NCI-H2227 (cell line): ENCODE measurements around the gene PGLYRP2.

Experiments
- DNase-seq: peaks from one replicate; lab custom pipeline; 2025; ENCODE audit not compliant: unreplicated experiment; lab: John Stamatoyannopoulos, UW

PGLYRP2 gene

GRCh38 chr19:15442142-15442920 lies 37.0 kb downstream of the PGLYRP2 start:
- DNase-seq: no peak

DNA sequence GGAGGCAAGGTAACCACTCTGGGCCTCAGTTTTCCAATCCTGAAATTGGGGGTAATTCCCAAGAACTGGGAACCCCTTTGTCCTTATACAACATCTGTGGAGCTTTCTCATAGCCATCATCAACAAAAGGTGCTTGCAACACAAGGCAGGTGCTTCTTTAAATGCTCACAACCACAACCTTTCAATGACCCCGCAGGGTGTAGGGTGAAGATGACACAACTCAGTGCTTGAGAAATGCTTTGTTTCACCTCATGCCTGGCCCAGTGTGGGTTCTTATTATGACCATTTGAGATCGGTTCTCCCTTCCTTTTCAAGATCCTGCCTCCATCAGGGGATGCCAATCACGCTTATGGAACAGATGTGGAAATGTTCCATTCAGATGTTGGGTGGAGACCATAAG lies 38.0 kb downstream of the PGLYRP2 start:
- DNase-seq: no peak

DNA sequence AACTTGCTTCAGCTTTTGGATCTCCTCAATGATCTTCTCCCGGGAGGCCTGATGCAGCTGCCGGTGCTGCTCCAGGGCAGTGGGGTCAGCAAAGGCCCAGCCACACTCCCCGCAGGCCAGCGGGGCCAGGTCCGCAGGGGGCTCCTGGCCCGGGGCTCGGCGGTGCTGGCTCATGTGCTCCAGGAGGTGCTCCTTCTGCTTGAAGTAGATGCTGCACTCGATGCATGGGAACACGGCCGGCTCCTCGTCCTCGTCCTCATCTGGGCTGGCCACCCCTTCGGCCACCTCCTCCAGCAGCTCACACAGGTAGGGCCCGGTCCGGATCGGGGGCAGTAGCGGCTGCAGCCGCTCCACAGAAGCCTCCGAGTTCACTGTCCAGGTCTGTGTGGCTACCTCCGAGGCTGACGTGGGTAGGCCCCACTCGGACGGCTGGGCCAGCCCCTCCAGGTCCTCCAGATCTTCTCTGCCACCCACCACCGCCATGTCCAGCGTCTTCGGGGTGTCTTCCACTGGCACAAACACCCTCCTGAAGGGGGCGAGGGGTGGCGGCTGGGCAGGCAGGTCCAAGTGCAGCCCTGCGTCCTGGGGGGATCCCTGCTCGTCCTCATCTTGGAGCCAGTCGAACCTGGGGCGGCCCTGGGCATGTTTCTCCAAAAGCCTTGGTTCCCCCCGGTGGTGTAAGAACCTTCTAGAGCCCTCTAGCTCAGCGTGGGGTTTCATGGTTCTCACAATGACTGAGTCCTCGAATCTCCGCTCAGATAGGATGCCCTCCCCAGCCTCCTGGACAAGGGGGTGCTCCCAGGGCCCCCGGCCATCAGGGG lies 39.3 kb downstream of the PGLYRP2 start:
- no peak for DNase-seq

DNA sequence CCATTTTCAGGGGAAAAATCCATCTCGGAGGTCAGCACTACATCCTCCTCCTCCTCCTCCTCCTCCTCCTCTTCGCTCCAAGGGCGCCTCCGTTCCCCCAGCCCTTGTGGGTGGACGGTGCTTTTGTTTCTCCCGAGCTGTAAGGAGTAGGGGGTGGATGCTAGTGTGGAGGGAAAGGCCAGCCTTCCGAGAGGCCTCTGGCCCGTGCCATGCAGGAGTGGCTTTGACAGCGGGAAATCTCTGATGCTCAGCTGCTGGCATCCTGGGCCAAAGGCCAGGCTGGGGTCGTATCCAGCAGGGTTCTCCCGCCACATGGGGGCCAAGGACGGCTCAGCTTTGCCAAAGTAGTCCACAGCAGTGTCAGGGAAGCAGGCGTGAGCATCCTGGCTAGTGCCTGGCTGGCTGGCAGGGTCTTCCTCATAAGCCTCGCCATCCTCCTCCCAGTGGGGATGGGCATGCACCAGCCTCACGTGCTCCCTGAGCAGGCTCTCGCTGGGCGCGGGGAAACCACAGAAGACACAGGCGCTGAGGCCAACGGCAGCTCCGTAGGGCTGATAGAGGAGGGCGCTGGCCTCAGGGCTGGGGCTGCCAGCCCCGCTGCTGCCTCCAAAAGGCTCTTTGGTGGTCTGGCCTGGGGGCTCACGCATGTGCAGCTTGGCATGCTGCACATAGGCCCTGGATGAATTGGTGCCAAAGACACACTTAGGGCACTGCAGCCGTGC lies 40.1 kb downstream of the PGLYRP2 start:
- no peak for DNase-seq

DNA sequence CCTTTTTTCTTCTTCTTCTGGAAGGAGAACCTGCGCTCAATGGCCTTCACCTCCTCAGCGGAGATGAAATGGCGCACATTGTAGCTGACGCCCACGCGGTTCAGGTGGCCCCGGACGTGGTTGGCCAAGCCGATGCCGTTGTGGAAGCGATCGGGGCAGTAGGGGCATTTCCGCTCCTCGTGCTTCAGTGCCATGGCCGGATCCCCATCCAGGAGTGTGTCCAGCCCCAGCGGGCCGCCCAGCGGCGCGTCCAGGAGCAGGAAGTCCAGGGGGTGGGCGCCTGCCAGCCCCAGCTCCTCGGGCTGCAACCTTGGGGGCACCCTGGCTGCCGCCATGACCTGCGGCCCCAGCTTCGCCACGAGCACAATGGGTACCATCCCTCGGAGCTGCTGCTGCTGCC lies 40.7 kb downstream of the PGLYRP2 start:
- DNase-seq: no peak

DNA sequence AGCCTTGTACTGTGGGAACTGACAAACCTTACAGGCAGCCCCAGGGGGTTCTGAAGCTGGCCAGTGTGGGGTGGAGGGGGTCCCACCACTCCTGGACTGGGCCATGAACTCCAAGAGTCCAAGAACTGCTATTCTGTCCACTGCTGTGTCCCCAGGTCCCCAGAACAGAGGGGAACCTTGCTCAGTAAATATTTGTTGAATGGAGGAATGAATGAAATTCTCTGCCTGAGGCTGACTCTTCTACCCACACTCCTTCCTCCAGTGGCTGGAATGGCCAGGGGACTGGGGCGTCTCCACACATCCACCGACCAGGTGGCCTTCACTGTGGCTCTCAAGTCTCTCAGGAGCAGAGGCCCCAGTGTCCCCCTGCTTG lies 41.2 kb downstream of the PGLYRP2 start:
- DNase-seq: no peak

DNA sequence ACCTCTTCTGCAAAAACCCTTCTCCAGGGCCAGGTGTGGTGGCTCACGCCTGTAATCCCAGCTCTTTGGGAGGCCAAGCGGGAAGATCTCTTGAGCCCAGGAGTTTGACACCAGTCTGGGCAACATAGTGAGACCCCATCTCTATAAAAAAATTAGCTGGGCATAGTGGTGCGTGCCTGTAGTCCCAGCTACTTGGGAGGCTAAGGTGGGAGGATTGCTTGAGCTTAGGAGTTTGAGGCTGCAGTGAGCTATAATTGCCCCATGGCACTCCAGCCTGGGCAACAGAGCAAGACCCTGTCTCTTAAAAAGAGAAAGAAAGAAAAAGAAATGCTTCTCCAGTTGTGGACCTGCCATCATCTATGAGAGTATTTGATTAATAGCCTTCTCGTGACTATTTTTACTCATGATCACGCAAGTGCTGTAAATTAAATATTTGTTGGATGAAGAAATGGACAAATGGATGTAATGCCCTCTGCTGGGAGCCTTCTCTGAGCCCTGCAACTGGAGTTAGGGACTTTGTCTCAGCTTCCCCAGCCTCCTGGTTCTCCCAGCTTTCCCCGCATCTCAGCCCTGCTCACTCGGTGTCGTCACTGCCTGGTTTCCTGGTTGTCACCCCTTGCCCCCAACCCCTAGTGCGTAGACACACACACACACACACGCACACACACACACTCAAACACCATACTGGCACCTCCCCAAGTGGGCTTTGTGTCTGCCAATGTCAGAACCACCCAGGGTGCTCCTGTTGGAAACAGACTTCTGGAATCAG lies 41.8 kb downstream of the PGLYRP2 start:
- no peak for DNase-seq

GRCh38 chr19:15436826-15437110 lies 42.5 kb downstream of the PGLYRP2 start:
- no peak for DNase-seq

DNA sequence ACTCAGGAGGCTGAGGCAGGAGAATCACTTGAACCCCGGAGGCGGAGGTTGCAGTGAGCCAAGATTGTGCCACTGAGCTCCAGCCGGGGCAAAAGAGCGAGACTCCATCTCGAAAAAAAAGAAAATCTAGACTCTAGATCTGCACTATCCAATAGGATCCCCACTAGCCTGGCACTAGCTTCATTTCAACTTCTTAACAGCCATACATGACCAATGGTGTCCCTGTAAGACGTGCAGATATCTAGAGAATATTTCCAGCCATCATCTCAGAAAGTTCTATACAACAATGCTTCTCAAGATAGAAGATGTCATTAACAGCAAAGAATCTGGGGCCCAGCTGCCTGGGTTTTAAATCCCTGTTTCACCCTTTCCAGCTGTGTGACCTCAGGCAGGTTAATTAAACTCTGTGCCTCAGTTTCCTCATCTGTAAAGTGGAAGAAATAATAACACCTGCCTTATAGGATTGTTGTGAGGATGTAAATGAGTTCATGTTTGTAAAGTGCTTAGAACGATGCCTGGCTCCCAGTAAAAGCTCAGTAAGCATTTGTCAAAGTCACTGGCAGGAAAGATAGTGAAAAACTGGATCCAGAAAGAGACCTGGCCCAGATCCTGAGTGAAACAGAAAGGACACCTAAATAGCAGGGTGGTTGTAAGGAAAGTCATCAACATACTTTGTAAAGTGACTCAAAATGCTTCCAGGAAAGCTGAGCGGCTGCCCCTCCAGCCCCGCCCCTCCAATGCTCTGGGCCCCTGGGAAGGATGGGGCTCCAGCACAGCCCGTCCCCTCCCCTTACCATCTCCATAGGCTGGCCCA lies 43.1 kb downstream of the PGLYRP2 start:
- DNase-seq: no peak

DNA sequence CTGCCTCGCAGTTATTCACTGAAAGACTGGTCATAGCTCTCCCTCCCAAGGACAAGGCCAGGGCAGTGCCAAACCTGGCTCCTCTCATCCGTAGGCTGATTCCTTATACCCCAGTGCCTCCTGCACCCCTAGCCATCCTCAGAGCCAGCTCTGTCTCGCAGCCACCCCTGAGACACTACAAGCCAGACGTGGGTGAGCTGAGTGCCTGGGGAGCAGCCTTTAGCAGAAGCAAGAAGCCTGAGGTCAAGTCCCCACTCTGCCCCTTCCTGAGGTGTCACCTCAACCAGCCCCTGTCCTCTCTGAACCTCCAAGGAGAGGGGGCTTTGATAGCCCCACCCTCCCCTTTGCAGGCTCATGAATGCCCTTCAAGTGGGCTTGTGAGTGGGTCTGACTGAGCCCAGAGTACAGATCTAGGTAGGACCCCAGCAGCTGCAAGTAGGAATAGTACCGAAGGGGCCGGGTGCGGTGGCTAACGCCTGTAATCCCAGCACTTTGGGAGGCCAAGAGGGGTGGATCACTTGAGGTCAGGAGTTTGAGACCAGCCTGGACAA lies 45.7 kb downstream of the PGLYRP2 start:
- no peak for DNase-seq

DNA sequence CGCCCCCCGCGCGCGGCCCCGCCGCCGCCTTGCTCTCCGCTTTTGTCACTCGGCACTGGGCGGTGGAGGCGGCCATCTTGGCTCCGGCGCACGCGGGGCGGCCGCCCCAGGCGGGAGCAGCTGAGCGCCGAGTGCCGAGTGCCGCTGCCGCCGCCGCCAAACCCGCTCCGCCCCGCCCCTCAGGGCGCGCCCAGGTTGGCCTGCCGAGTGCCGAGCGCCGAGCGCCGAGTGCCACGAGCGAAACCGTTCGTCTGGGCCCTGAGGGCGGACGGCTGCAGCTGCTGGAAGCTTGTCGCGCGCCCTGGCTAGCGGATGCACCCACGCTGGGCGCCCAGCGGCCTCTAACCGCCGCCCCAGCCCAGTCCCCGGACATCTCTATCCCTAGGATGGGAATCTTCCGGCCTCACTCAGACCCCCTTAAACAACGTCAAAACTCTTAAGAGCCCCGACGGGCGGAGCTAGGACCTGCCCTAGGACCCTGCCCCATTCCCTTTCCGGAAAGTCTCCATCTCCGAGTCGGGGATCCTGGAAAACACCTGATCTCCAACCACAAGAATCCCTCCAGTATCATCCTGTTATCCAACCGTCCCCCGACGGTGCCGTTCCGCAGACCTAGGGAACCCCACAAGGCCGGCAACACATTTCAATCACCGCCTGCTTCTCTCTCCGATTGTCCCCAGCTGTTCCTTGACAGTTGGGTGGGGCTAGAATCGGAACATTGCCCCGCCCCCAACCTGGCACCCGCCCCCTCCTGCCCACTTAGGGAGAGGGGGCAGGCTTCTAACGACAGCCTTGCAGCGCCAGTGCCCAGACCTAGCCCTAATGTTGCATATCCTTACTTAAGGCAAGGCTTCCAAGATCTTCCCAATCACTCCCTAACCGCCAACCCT lies 46.4 kb downstream of the PGLYRP2 start:
- peak; percentile 91 for DNase-seq

DNA sequence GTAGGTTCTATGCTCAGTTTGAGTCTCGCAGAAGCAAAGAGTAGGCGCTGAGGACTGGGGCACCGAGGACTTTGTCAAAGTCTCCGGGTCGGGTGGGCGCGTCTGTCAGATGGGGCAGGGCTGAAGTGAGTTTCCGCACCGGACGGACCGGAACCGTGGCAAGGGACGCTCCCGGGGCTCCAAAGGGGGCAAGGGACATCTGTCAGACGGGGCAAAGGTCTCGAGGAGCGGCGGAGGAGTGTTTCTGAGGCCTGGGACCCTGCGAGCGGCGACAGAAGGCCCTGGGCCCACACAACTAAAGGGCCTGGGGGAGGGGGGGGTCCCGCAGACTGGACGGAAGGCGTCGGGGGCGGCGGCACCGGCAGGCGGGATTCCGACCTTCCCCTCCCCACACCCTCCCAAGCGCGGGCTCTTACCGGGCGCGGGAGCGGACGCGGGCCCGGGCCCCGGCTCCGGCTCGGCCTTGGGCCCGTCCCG lies 47.2 kb downstream of the PGLYRP2 start:
- no peak for DNase-seq

- DNase-seq: no peak
Measured at GRCh38 chr19:15431396-15432017, 47.8 kb downstream of the PGLYRP2 start.

DNA sequence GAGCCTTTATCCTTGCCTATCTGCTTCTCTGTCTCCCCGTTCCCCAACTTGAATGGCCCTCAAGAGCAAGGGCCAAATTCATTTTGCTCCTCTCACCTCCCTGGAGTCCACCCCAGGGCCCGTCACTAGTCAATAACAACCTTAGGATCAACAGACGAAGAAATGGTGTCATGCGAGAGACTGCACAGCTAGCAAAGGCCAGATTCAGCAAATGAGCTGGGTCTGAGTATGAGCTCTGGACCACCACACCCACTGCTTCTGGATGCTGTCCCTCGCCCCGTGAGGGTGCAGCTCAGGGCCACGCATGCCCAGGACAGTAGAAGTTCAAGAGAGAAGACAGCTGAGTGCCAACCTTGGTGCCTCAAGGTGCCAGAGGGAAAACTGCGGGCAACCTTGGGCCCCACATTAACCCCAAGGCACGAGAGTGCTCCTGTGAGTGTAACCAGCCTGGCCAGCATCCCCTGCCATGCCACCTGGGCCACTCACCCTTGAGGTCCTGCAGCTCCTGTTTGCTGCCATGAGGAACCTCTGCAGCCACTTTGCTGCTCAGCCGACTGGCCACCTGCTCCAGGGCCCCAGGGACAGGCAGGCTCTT lies 48.7 kb downstream of the PGLYRP2 start:
- DNase-seq: no peak

GRCh38 chr19:15429825-15430467 lies 49.4 kb downstream of the PGLYRP2 start:
- no peak for DNase-seq

DNA sequence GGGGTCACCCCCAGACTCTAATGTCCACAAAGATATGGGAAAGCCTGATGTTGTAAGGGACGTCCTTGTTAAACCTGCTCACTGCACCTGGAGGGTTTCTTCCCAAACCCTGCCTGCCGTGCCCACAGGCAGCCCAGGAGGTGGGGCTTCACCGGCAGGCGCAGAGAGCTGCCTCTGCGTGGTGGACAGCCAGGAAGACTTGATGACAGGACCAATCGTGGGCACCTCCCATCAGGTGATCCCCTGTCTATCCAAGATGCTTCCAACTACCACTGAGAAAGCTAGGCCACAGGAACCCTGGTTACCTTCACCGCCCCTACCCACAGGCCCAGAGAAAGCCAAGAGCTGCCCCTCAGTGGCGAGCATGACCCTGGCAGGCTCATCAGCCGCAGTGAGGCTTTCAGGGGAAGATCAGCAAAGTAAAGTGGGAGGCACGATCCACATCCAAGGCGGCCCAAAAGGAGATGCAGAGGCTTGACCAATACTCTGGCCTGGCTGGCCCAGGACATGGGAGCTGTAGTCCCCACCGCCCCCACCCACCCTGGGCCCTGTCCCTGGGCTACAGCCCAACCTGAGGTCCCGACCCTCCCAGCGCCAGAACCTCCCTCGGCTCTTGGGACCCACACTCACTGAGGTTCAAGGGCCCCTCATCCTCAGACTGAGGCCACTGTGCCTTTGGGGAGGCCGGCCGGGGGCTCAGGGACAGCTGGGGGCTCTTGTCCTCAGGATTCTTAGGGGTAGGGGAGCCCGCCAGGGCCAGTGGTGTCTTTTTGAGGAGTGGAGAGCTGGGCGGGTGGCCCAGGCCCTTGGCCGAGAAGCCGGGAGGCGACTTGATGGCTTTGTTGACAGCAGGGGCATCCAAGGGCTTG lies 50.1 kb downstream of the PGLYRP2 start:
- no peak for DNase-seq

DNA sequence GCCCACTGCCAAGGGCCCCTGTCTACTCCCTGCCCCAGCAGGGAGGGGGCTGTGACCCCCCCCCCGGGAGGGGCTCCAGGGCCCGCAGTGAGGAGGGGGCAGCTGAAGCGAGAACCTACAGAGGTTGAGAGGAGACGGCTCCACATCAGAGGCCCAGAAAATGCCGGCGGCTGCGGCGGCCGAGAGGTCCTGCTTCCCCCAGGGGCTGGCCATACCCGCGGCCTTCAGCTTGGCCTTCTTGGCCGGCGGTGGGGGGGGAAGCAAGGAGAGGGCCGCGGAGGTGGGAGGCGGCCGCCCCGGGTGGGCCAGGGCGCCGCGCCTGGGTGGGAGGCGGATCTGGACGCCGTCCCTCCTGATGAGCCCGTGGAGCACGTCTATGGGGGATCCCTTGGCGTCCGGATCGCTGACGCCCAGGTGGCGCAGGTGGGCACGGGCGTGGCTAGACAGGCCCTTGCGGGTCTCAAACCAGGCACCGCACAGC lies 51.3 kb downstream of the PGLYRP2 start:
- DNase-seq: no peak
